HG02623 (cell line): Measurements from ENCODE around the gene DZANK1.
"Not testable (repeated sequence)": the region's sequence is repeated elsewhere in the genome, so short reads cannot be mapped to it uniquely, and the experiment has no call there.

Experiments used
- ATAC-seq: cut with Tn5 transposase; IDR thresholded peaks from one replicate; pipeline ENCODE4 v1.9.1; 2021; ENCODE audit warnings: moderate library complexity; ENCODE audit not compliant: unreplicated experiment

Gene DZANK1

DNA sequence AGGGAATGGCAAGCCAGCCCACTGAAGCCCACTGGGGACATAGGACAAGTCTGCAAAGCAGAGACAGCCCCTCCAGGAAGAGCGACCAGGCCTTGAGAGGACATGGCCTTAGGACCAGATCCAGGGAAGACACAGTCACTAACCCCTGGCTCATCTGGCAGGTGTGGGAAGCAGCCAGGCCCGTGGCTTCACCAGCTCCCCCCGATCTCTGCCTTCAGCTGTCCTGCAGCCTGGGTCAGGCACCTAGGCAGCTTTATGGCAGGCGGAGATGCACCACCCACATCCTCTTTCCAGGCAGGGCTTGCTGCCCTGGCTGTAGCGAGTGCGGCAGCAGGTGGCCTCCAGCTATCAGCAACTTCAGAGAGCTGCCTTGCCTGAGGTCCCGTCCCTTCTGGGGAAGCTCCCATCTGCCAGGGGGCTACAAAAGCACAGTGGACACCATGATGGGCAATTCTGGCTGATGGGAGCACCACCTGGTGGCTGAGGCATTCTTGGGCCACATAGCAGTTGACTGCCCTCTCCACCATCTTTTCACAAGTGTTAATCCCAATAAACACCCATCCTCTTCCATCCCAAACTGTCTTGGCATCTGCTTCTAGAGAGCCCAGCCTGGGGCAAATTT is 85.8 kb downstream of the DZANK1 start:
- no peak for ATAC-seq

DNA sequence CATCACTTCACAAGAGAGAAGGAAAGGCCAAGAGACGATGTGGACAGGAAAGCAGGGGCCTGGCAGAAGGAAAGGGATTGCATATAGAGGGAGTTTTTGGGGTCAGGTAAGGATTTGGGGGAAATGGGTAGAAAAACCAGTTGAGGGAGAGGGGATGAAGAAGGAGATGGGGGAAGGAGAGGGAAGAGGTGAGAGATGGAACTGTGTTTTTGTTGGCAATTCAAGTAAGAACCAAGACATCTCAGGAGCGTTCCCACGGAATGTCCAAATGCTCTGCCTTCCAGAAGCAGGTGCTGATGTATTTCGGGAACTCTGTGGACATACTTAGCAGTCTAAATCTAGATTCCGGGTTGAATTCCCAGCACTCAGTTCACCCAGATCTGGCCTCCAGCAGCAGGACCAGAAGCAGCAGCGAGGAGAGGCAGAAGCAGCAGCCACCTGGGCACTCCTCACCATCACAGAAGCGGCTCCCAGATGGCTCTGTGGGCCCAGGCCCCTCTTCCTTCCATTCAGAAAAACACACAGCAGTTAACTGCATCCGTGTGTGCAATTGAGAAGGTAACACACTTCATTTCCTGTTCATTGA is 88.8 kb downstream of the DZANK1 start:
- ATAC-seq, result no peak

DNA sequence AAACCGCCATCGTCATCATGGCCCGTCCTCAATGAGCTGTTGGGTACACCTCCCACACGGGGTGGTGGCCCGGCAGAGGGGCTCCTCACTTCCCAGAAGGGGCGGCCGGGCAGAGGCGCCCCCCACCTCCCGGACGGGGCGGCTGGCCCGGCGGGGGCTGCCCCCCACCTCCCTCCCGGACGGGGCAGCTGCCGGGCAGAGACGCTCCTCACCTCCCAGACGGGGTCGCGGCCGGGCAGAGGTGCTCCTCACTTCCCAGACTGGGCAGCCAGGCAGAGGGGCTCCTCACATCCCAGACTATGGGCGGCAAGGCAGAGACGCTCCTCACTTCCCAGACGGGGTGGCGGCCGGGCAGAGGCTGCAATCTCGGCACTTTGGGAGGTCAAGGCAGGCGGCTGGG is 91.3 kb downstream of the DZANK1 start:
- ATAC-seq, result not testable (repeated sequence)

DNA sequence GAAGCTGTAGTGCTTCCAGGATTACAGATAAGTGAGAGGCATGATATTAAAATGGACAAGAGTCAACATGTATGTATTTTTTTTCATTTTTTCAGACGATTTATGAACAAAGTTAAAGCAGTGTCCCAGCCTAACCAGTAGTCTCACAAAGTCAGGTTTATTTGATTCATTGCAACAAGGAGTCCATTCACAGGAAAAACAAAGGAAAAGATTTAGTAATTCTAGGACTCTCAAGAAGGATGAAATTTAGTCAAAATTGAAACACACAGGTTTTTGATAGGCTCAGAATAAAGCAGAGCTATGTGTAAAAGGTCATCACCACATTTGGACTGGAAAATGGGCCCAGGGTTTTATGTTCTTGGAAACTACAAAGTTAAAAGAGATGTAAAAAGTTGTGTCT is 94.5 kb downstream of the DZANK1 start:
- ATAC-seq, result no peak

DNA sequence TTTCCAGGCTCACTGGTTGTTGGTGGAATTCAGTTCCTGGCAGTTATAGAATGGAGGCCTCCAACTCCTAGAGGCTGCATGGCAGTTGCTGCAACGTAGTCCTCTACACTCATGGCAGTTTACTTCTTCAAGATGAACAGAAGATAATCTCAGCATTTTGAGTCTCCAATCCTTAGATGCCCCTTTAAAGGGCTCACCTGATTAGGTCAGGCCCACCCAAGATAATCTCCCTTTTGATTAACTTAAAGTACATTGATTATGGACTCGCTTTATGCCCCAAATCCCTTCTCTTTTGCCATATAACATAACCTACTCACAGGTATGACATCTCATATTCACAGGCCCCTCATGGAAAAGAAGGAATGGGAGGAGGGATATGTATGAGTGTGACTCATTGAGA is 102.1 kb downstream of the DZANK1 start:
- ATAC-seq, result no peak

DNA sequence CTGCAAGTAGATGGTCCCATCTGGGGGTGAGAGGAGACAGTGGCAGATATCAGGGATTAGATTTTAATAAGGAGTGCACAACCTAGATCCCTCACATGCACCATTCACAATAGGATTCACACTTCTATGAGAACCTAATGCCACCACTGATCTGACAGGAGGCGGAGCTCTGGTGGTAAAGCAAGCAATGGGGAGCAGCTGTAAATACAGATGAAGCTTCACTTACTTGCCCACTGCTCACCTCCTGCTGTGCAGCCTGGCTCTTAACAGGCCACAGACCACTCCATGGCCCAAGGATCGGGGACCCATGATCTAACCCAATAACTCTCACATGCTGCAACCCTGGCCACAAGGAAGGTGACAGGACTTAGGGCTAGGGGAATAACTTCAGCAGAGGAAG is 103.1 kb downstream of the DZANK1 start:
- no peak for ATAC-seq

DNA sequence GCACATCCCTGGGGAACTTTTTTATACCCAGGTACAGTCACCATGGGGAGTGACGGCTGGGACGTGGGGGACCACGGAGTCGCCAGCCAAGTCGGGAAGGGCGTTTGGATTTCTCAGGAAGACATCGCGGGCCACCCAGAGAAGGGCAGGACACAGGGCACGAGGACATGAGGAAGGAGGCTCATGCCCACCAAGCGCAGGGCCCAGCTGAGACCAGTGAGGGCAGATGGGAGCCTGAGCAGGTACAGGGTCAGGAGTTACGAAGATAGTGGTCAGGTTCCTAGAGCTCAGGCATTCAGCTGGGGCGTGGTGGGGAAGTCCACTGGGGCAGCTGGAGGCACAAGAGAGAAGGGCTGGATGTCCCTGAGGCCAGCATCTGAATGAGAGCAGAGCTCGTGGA is 103.9 kb downstream of the DZANK1 start:
- ATAC-seq, result no peak

DNA sequence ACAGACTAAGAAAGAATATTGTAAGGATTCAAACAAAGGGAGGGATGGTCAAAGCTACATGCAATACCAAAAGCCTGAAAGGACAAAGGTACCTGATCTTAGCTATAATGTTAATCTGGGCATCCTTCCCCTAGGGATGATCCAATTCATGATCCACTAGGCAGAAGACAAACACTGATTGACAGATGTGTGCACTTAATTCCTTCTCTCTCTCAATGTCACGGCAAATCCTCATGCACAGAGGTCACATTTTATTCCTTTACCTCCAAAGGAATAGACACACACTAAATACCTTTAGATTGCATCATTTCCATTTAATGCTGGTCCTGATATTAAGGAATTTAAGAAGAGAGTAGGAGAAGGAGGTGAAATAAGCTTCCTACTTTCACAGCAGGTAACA is 105.2 kb downstream of the DZANK1 start:
- ATAC-seq, result no peak

DNA sequence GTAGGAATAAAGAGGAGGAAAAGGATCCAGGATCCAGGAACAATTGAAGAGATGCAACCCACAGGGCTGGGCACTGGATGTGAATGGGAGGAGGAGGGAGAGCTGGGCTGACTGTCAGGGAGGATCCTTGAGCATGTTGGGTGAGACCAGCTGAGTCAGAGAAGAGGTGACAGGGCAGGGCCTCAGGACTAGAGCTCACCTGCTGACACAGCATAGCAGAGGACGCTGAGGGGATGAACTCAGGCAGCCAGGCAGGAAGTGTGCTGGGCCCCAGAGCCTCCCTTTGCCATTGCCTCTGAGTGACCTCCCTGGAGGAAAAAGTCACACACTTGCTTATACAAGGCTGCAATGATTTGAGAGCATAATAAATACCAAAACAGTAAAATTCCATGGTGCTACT is 106.2 kb downstream of the DZANK1 start:
- no peak for ATAC-seq

DNA sequence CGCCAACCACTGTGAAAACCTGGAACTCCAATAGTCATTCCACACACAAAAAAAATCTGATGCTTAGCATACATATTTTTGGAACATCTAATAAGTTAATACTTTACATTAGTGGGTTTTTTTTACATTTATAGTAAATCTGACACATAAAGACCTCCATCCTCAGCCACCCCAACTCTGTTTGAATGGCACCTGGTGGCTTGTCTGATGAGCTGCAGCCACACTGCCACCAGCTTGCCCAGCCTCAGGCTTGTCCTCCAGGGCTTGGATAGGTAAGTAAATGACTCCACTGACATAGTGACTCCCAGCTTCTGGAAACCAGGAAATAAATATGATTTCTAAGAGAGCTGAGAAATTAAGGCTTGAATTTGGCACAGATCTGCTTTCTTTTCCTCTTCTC is 107.0 kb downstream of the DZANK1 start:
- no peak for ATAC-seq

DNA sequence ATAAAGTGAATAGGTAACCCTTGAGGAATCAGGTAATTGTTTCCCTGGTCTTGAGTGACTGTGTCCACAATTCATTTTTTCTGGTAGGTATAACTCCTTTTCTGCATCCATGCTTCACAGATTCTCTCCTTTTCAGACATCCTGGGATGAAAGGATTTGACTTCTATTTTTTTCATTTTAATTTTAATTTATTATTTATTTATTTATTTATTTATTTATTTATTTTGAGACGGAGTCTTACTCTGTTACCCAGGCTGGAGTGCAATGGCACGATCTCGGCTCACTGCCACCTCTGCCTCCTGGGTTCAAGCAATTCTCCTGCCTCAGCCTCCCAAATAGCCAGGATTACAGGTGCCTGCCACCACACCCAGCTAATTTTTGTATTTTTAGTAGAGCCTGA is 117.1 kb downstream of the DZANK1 start:
- not testable (repeated sequence) for ATAC-seq
